Fibroblast of the aortic adventitia (primary cell): ENCODE measurements around the gene MVB12B. TPM values are rescaled to one million over a fixed set of nuclear protein-coding genes. Genes with fewer than 3 reads are reported as not detected.

Source experiments
- DNase-seq: peaks from one replicate; pipeline ENCODE4 v3.0.0-alpha.2; 2010; ENCODE audit warnings: low read depth
- H3K4me3 ChIP-seq: 2 replicates; pipeline ENCODE4 v1.5.1; 2011; ENCODE audit warnings: low read depth, mild to moderate bottlenecking, control low read depth, low read length, moderate library complexity
- CTCF ChIP-seq: IDR thresholded peaks from 2 replicates; pipeline ENCODE4 v1.5.1; 2011; ENCODE audit warnings: mild to moderate bottlenecking, low read length, control low read depth, inconsistent platforms; ENCODE audit not compliant: insufficient read depth
- total RNA-seq: library from RNA; depleted of rRNA; stranded (reverse); fragments of >200 nt; gene quantifications from 2 replicates; pipeline ENCODE4 v1.2.3, GENCODE V29; 2012; ENCODE audit warnings: low replicate concordance

MVB12B gene
- total RNA-seq, 1 donor: 3.5 TPM

DNA sequence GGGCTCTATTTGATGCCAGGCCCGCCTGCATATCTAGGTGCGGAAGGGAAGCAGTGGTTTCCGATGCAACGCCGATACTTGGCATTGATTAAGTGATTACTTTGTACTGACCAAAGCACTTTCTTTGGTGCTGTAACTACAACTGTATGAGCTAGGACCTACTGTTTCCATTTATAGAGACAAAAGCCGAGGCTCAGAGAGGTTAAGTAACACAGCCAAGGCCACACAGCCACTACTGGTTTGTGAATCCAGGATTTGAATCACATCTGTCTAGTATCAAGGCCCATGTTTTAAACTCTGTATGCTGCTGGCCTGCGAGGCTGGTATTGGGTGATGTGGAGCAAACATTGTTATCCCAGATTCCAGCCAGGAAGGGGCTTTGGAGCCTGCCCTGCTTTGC lies 41.4 kb downstream of the MVB12B start:
- TF ChIP-seq CTCF: no peak
- no peak for DNase-seq
- H3K4me3 ChIP-seq: no peak overlapping the region

- DNase-seq: no peak
- no peak for TF ChIP-seq CTCF
- H3K4me3 ChIP-seq: no peak overlapping the region
These were observed 44.6 kb downstream of the MVB12B start for GRCh38 chr9:126371007-126371870.

- no peak overlapping the region for H3K4me3 ChIP-seq
- no peak for DNase-seq
- no peak for TF ChIP-seq CTCF
These were observed 46.1 kb downstream of the MVB12B start for GRCh38 chr9:126372716-126373115.

GRCh38 chr9:126373241-126373640 lies 46.6 kb downstream of the MVB12B start:
- H3K4me3 ChIP-seq: no peak overlapping the region
- DNase-seq: no peak
- no peak for TF ChIP-seq CTCF

- no peak overlapping the region for H3K4me3 ChIP-seq
- no peak for TF ChIP-seq CTCF
- DNase-seq: no peak
These were observed 47.7 kb downstream of the MVB12B start for GRCh38 chr9:126374366-126374781.

DNA sequence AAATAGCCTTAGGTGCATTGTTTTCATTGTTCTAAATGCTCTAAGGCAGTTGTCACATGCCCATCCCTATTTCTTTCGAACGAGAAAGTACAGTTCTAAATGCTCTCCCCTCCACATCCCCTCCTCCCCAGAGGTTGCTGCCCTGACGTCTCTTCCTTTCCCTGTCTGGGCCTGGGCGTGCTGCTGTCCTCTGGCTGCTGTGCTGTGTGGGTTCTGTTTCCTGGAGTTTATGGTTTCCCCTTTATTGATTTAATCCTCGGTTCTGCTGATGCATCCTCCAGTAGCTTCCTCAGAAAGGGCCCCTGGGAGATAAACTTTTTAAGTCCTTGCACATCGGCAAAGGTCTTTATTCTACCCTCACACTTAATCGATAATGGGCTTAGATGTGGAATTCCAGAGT lies 48.8 kb downstream of the MVB12B start:
- H3K4me3 ChIP-seq: no peak overlapping the region
- TF ChIP-seq CTCF: no peak
- DNase-seq: no peak
